AG09309 (cell line): Measurements from ENCODE around the gene SH2D1B.

Experiments
- DNase-seq: peaks from one replicate; pipeline ENCODE4 v3.0.0-alpha.2; 2010; ENCODE audit warnings: low read depth
- H3K4me3 ChIP-seq: 2 replicates; pipeline ENCODE4 v1.5.1; 2011; ENCODE audit warnings: mild to moderate bottlenecking, low read depth, low read length, moderate library complexity; ENCODE audit not compliant: control insufficient read depth
- CTCF ChIP-seq: IDR thresholded peaks from 2 replicates; pipeline ENCODE4 v1.5.1; 2011; ENCODE audit warnings: mild to moderate bottlenecking, low read depth, low read length, inconsistent platforms; ENCODE audit not compliant: insufficient read depth, control insufficient read depth; ENCODE audit errors: missing control alignments

Gene SH2D1B

GRCh38 chr1:162349635-162350330 lies 62.2 kb downstream of the SH2D1B start:
- no peak for TF ChIP-seq CTCF
- peak; percentile 81 for DNase-seq
- H3K4me3 ChIP-seq, result no peak overlapping the region

- H3K4me3 ChIP-seq, result no peak overlapping the region
- TF ChIP-seq CTCF, result no peak
- no peak for DNase-seq
These were observed 64.7 kb downstream of the SH2D1B start for GRCh38 chr1:162347281-162347680.
